H1 (cell line): Measurements from ENCODE around the gene HIVEP3. TPM values are rescaled to one million over a fixed set of nuclear protein-coding genes. Genes with fewer than 3 reads are reported as not detected.

Source experiments
- CTCF ChIA-PET: fragments of 300-600 bp; sonication (Branson Sonifier 250); formaldehyde crosslinking; loops from one replicate; lab custom pipeline; 2021; ENCODE audit not compliant: partially characterized antibody; lab: Charles Lee
- POLR2A ChIA-PET: fragments of 300-600 bp; sonication (Branson Sonifier 250); formaldehyde crosslinking; loops from one replicate; lab custom pipeline; 2021; ENCODE audit warnings: inconsistent platforms; ENCODE audit not compliant: partially characterized antibody; lab: Charles Lee
- DNase-seq, 2 experiments: peaks; one replicate each; pipeline versions ENCODE4 v3.0.0 to v3.0.0-alpha.2; 2010 to 2022; ENCODE audit warnings: low spot score in 2 of 2, low read depth in 1 of 2, mixed read lengths in 1 of 2
- FAIRE-seq: peaks from 2 replicates; lab custom pipeline; 2011; peaks lifted over from hg19 to GRCh38; lab: Jason Lieb, UNC
- H2AFZ ChIP-seq: 2 replicates; pipeline ENCODE4 v1.8.1; 2012; ENCODE audit warnings: low read length, inconsistent platforms
- H2AK5ac ChIP-seq: 2 replicates; pipeline ENCODE4 v1.6.1; 2013; ENCODE audit warnings: low read depth, low read length
- H2BK120ac ChIP-seq: replicated peaks from 2 replicates; pipeline ENCODE3; 2013; ENCODE audit warnings: low read depth, low read length, inconsistent platforms
- H2BK12ac ChIP-seq: 2 replicates; pipeline ENCODE4 v1.6.1; 2013; ENCODE audit warnings: low read depth, low read length
- H2BK15ac ChIP-seq: 2 replicates; pipeline ENCODE4 v1.6.1; 2013; ENCODE audit warnings: low read length
- H2BK20ac ChIP-seq: 2 replicates; pipeline ENCODE4 v1.6.1; 2013; ENCODE audit warnings: low read length
- H2BK5ac ChIP-seq: 2 replicates; pipeline ENCODE4 v1.6.1; 2013; ENCODE audit warnings: low read depth, low read length
- H3K14ac ChIP-seq: 2 replicates; pipeline ENCODE4 v1.6.1; 2013; ENCODE audit warnings: inconsistent platforms; ENCODE audit not compliant: insufficient read length
- H3K18ac ChIP-seq: 2 replicates; pipeline ENCODE4 v1.6.1; 2013; ENCODE audit warnings: low read length; ENCODE audit errors: extremely low read depth
- H3K23ac ChIP-seq: 2 replicates; pipeline ENCODE4 v1.6.1; 2013; ENCODE audit warnings: inconsistent platforms; ENCODE audit not compliant: insufficient read length
- H3K23me2 ChIP-seq: 2 replicates; pipeline ENCODE4 v1.6.1; 2013; ENCODE audit warnings: low read depth, low read length
- H3K27ac ChIP-seq: 2 replicates; pipeline ENCODE4 v1.6.1; 2011; ENCODE audit warnings: low read depth, low read length, inconsistent platforms
- H3K27me3 ChIP-seq, 4 experiments: replicated peaks in 1 of 4; 1 replicate in 1 of 4; 2 replicates in 3 of 4; pipeline versions ENCODE4 v1.6.1 to v1.8.1; 2011 to 2013; ENCODE audit warnings: low read length in 3 of 4, mild to moderate bottlenecking in 3 of 4, inconsistent platforms in 2 of 4, mixed read lengths in 2 of 4, moderate library complexity in 1 of 4; ENCODE audit not compliant: control insufficient read depth in 3 of 4, insufficient read depth in 3 of 4; ENCODE audit errors: extremely low read depth in 1 of 4
- H3K36me3 ChIP-seq, 4 experiments: 2 replicates each; pipeline versions ENCODE4 v1.6.1 to v1.8.1; 2011 to 2013; ENCODE audit warnings: mild to moderate bottlenecking in 4 of 4, low read length in 3 of 4, moderate library complexity in 2 of 4, control low read depth in 1 of 4, inconsistent platforms in 1 of 4; ENCODE audit not compliant: insufficient read depth in 4 of 4, control insufficient read depth in 2 of 4
- H3K4ac ChIP-seq: replicated peaks from 2 replicates; pipeline ENCODE3; 2013; ENCODE audit warnings: low read length, low read depth, mixed read lengths, inconsistent platforms; ENCODE audit not compliant: insufficient read length
- H3K4me1 ChIP-seq, 4 experiments: replicated peaks in 1 of 4; 1 replicate in 1 of 4; 2 replicates in 3 of 4; pipeline versions ENCODE4 v1.6.1 to v1.8.1; 2011 to 2013; ENCODE audit warnings: low read length in 3 of 4, inconsistent platforms in 2 of 4, mixed read lengths in 1 of 4; ENCODE audit not compliant: insufficient read depth in 4 of 4, control insufficient read depth in 3 of 4
- H3K4me2 ChIP-seq, 2 experiments: 2 replicates each; pipeline versions ENCODE4 v1.6.1 to v1.8.1; 2011 to 2013; ENCODE audit warnings: low read depth in 2 of 2, low read length in 2 of 2, control low read depth in 1 of 2, inconsistent platforms in 1 of 2, mild to moderate bottlenecking in 1 of 2; ENCODE audit not compliant: insufficient read depth in 1 of 2
- H3K4me3 ChIP-seq, 4 experiments: fragments of 200-600, 300-600 bp in 1 of 4; sonication (generic), shearing (Covaris generic), sonication (Bioruptor Twin) in 1 of 4; 2 replicates each; pipeline versions ENCODE4 v1.5.1 to v1.8.1; 2011 to 2016; ENCODE audit warnings: low read length in 4 of 4, low read depth in 3 of 4, control low read depth in 2 of 4, inconsistent platforms in 2 of 4, mild to moderate bottlenecking in 2 of 4, mixed read lengths in 1 of 4, moderate library complexity in 1 of 4; ENCODE audit not compliant: insufficient read depth in 2 of 4; ENCODE audit errors: extremely low read depth in 1 of 4
- H3K56ac ChIP-seq: replicated peaks from 2 replicates; pipeline ENCODE3; 2013; ENCODE audit warnings: low read depth, mild to moderate bottlenecking, mixed read lengths, low read length, inconsistent platforms; ENCODE audit not compliant: insufficient read length
- H3K79me1 ChIP-seq: 2 replicates; pipeline ENCODE4 v1.6.1; 2013; ENCODE audit warnings: low read depth, low read length, control low read depth
- H3K79me2 ChIP-seq, 2 experiments: 2 replicates each; pipeline versions ENCODE4 v1.6.1 to v1.8.1; 2012 to 2013; ENCODE audit warnings: low read length in 2 of 2, mild to moderate bottlenecking in 2 of 2, inconsistent platforms in 1 of 2; ENCODE audit not compliant: insufficient read depth in 2 of 2, control insufficient read depth in 1 of 2
- H3K9ac ChIP-seq, 4 experiments: replicated peaks in 1 of 4; 1 replicate in 1 of 4; 2 replicates in 3 of 4; pipeline versions ENCODE4 v1.6.1 to v1.8.1; 2011 to 2013; ENCODE audit warnings: low read depth in 3 of 4, low read length in 3 of 4, control low read depth in 2 of 4, mild to moderate bottlenecking in 2 of 4, moderate library complexity in 2 of 4, inconsistent platforms in 1 of 4; ENCODE audit errors: extremely low read depth in 1 of 4
- H3K9me3 ChIP-seq, 2 experiments: 2 replicates each; pipeline versions ENCODE4 v1.6.1 to v1.8.1; 2012 to 2013; ENCODE audit warnings: mild to moderate bottlenecking in 2 of 2, moderate library complexity in 2 of 2, control low read depth in 1 of 2, inconsistent platforms in 1 of 2, low read depth in 1 of 2, low read length in 1 of 2, mixed read lengths in 1 of 2; ENCODE audit not compliant: insufficient read depth in 2 of 2
- H4K20me1 ChIP-seq, 2 experiments: replicated peaks in 1 of 2; 2 replicates each; pipeline versions ENCODE3 to v1.8.1; 2011 to 2013; ENCODE audit warnings: inconsistent platforms in 2 of 2, low read length in 2 of 2, mild to moderate bottlenecking in 1 of 2; ENCODE audit not compliant: insufficient read depth in 2 of 2, control insufficient read depth in 1 of 2
- H4K5ac ChIP-seq: 2 replicates; pipeline ENCODE4 v1.6.1; 2013; ENCODE audit warnings: low read length, low read depth, mixed read lengths, inconsistent platforms; ENCODE audit not compliant: insufficient read length
- H4K8ac ChIP-seq: 2 replicates; pipeline ENCODE4 v1.8.0; 2013; ENCODE audit warnings: mild to moderate bottlenecking, moderate library complexity, low read length, inconsistent platforms; ENCODE audit not compliant: insufficient read depth; ENCODE audit errors: extremely low read depth
- H4K91ac ChIP-seq: replicated peaks from 2 replicates; pipeline ENCODE3; 2013; ENCODE audit warnings: low read length, mixed read lengths, inconsistent platforms; ENCODE audit not compliant: insufficient read length
- CBX8 ChIP-seq: fragments of 300-800, 300-1000 bp; sonication (generic); IDR thresholded peaks from 2 replicates; pipeline ENCODE4 v1.7.1; 2016; ENCODE audit warnings: low read depth, low read length, borderline replicate concordance
- CTBP2 ChIP-seq: IDR thresholded peaks from 2 replicates; pipeline ENCODE4 v1.7.0; 2011; ENCODE audit warnings: borderline replicate concordance, mild to moderate bottlenecking, moderate library complexity, mixed read lengths, low read length; ENCODE audit not compliant: insufficient read depth, insufficient read length
- CTCF ChIP-seq, 3 experiments: IDR thresholded peaks; 1 replicate in 2 of 3; 2 replicates in 1 of 3; pipeline versions ENCODE4 v1.5.1 to v1.6.1; 2011; ENCODE audit warnings: low read length in 3 of 3, mild to moderate bottlenecking in 3 of 3, inconsistent platforms in 2 of 3, low read depth in 1 of 3, moderate library complexity in 1 of 3; ENCODE audit not compliant: insufficient read depth in 1 of 3; ENCODE audit errors: control extremely low read depth in 1 of 3
- FOSL1 ChIP-seq: IDR thresholded peaks from 2 replicates; pipeline ENCODE4 v1.6.1; 2011; ENCODE audit warnings: mild to moderate bottlenecking, low read depth, low read length, moderate library complexity; ENCODE audit not compliant: insufficient read depth
- JUN ChIP-seq: IDR thresholded peaks from 2 replicates; pipeline ENCODE4 v1.6.1; 2011; ENCODE audit warnings: low read depth, mild to moderate bottlenecking, improper control_type of control experiment, low read length
- KDM5A ChIP-seq: fragments of 200-600 bp; IDR thresholded peaks from 2 replicates; pipeline ENCODE4 v1.7.1; 2012; ENCODE audit warnings: mild to moderate bottlenecking, low read length, inconsistent platforms, mixed read lengths
- RBBP5 ChIP-seq: IDR thresholded peaks from 2 replicates; pipeline ENCODE4 v1.7.1; 2012; ENCODE audit warnings: low read depth, mild to moderate bottlenecking, inconsistent platforms, low read length, moderate library complexity, borderline replicate concordance
- SIRT6 ChIP-seq: IDR thresholded peaks from one replicate; pipeline ENCODE4 v1.7.1; 2012; ENCODE audit warnings: low read length, inconsistent platforms
- SUZ12 ChIP-seq: fragments of 200-600 bp; sonication (generic); IDR thresholded peaks from 2 replicates; pipeline ENCODE4 v1.6.1; 2012; ENCODE audit warnings: mild to moderate bottlenecking, inconsistent platforms, low read length, moderate library complexity, mixed read lengths
- TCF12 ChIP-seq: IDR thresholded peaks from 2 replicates; pipeline ENCODE4 v1.6.1; 2011; ENCODE audit warnings: low read depth, mild to moderate bottlenecking, low read length
- WGBS, 2 experiments: shearing (Covaris generic) in 1 of 2; methylation state at CpG; one replicate each; pipeline versions ENCODE4 v1.1.6 to v1.1.7; 2013 to 2015; ENCODE audit warnings: low lambda C conversion rate in 2 of 2, mixed read lengths in 2 of 2, inconsistent platforms in 1 of 2, low coverage in 1 of 2, missing lambda C conversion rate in 1 of 2; ENCODE audit not compliant: insufficient replicate concordance in 2 of 2, insufficient coverage in 1 of 2, insufficient read length in 1 of 2; ENCODE audit errors: extremely low coverage in 1 of 2, missing lambda C conversion rate in 1 of 2; 5-methylcytosine and 5-hydroxymethylcytosine counted together
- polyA plus RNA-seq, 7 experiments: library from polyadenylated mRNA; depleted of rRNA in 3 of 7; stranded (reverse) in 5 of 7; unstranded in 2 of 7; fragments of >200 nt in 5 of 7; fragments of 200-250 nt in 2 of 7; gene quantifications; 1 replicate in 5 of 7; 2 replicates in 1 of 7; 4 replicates in 1 of 7; pipeline versions ENCODE4 v1.2.1 to v1.2.3, GENCODE V29; 2011 to 2013; ENCODE audit warnings: missing spikeins in 2 of 7, mixed read lengths in 2 of 7
- total RNA-seq: library from RNA; stranded (reverse); fragmentation: NEBNext Ultra II Directional; extraction: Animal tissue kit (Norgen Biotek cat#: 25700); gene quantifications from 2 replicates; pipeline ENCODE4 v1.2.1, GENCODE V29; 2021

The HIVEP3 gene
- total and polyA plus RNA-seq, 2 of the 8 experiments (the other 6 are each of a cell fraction or from before 2014, with no cell fraction given): 0.24 to 0.69 TPM

- Histone ChIP-seq H3K27me3 (no peaks in the 10 kb centered on the region), H3K23ac (no peak overlapping the region), H4K20me1 (peaks cover 0 to 5% of the 10 kb centered on the region in 2 experiments), H3K56ac (no peak overlapping the region), H4K91ac (no peak overlapping the region), H2AK5ac (no peak overlapping the region), H3K23me2 (peaks cover 14% of the 10 kb centered on the region; the same call in 1 of the 2 replicates), H2AFZ (no peak overlapping the region), H3K4me2 (no peak overlapping the region), H3K9me3 (peaks cover 0 to 2% of the 10 kb centered on the region in 2 experiments; a peak in 1 of 4 replicates), H3K27ac (no peak overlapping the region), H2BK5ac (no peak overlapping the region), H2BK12ac (no peak overlapping the region), H3K4me1 (no peaks in the 10 kb centered on the region), H2BK15ac (no peak overlapping the region; the same call in 1 of the 2 replicates), H4K8ac (no peak overlapping the region), H3K18ac (no peak overlapping the region), H3K79me1 (no peaks in the 10 kb centered on the region), H3K4ac (no peak overlapping the region), H2BK20ac (no peak overlapping the region), H3K9ac (no peak overlapping the region), H2BK120ac (no peak overlapping the region), H4K5ac (no peak overlapping the region), H3K4me3 (no peak overlapping the region), H3K14ac (no peak overlapping the region), H3K79me2 (no peaks in the 10 kb centered on the region), H3K36me3 (no peaks in the 10 kb centered on the region)
- ChIA-PET CTCF (no interaction called here), POLR2A (no interaction called here)
- 85% methylated on average over 7 of the region's 7 CpGs; no CpG with 5 or more reads in 1 of the 2 experiments for WGBS, 2 experiments
- DNase-seq (no peak), FAIRE-seq (no peak)
- TF ChIP-seq TCF12: no peak
- TF ChIP-seq RBBP5: no peak
- no peak for TF ChIP-seq SUZ12
- no peak for TF ChIP-seq CBX8
- no peak for TF ChIP-seq FOSL1
- TF ChIP-seq CTCF (IDR thresholded peaks at IDR 0.05; ENCODE audit: control extremely low read depth in 1 of 3, insufficient read depth in 1 of 3, low read depth in 1 of 3, low read length in 3 of 3): no peak
- no peak for TF ChIP-seq KDM5A
- no peak for TF ChIP-seq SIRT6
- TF ChIP-seq JUN: no peak
- TF ChIP-seq CTBP2: no peak
These were observed 370.8 kb downstream of the HIVEP3 start for GRCh38 chr1:41547781-41548560.
